ENCODE measurements around the gene PTPRB.
"Not testable (repeated sequence)": the region's sequence is repeated elsewhere in the genome, so short reads cannot be mapped to it uniquely, and the experiment has no call there.

PTPRB gene

GRCh38 chr12:70550180-70550577 lies 87.0 kb downstream of the PTPRB start:
- no peak for DNase-seq (ENCODE audit: insufficient read length, low spot score)
- no peak for FAIRE-seq

- no peak for DNase-seq (ENCODE audit: insufficient read length, low spot score)
- FAIRE-seq: no peak
Measured at GRCh38 chr12:70549340-70550179, 87.7 kb downstream of the PTPRB start.

- DNase-seq (ENCODE audit: insufficient read length, low spot score) (peak; percentile 66), FAIRE-seq (peak; percentile 96)
Measured at GRCh38 chr12:70543444-70543843, 93.8 kb downstream of the PTPRB start.

GRCh38 chr12:70540996-70541395 lies 96.2 kb downstream of the PTPRB start:
- FAIRE-seq (no peak), DNase-seq (ENCODE audit: insufficient read length, low spot score) (no peak)

GRCh38 chr12:70536650-70537049 lies 100.6 kb downstream of the PTPRB start:
- DNase-seq (ENCODE audit: insufficient read length, low spot score) (no peak), FAIRE-seq (no peak)

GRCh38 chr12:70535896-70536374 lies 101.3 kb downstream of the PTPRB start:
- FAIRE-seq: no peak

GRCh38 chr12:70534466-70534865 lies 102.8 kb downstream of the PTPRB start:
- DNase-seq (ENCODE audit: insufficient read length, low spot score): no peak
- no peak for FAIRE-seq

More at GRCh38 chr12:70535896-70536374, 101.3 kb downstream of the PTPRB start:
- DNase-seq (ENCODE audit: insufficient read length, low spot score): no peak

GRCh38 chr12:70529647-70530046 lies 107.6 kb downstream of the PTPRB start:
- DNase-seq (ENCODE audit: insufficient read length, low spot score) (no peak), FAIRE-seq (no peak)

- DNase-seq (ENCODE audit: insufficient read length, low spot score): no peak
- FAIRE-seq: peak; percentile 38
Measured at GRCh38 chr12:70520847-70521246, 116.4 kb downstream of the PTPRB start.

GRCh38 chr12:70513426-70513825 lies 123.8 kb downstream of the PTPRB start:
- FAIRE-seq (no peak), DNase-seq (ENCODE audit: insufficient read length, low spot score) (no peak)

GRCh38 chr12:70508178-70508577 lies 129.1 kb downstream of the PTPRB start:
- DNase-seq (ENCODE audit: insufficient read length, low spot score) (no peak), FAIRE-seq (no peak)

- no peak for FAIRE-seq
- DNase-seq (ENCODE audit: insufficient read length, low spot score): no peak
Measured at GRCh38 chr12:70507442-70507841, 129.8 kb downstream of the PTPRB start.

- no peak for FAIRE-seq
- DNase-seq (ENCODE audit: insufficient read length, low spot score): no peak
Measured at GRCh38 chr12:70497508-70497907, 139.7 kb downstream of the PTPRB start.

GRCh38 chr12:70492904-70493303 lies 144.3 kb downstream of the PTPRB start:
- FAIRE-seq; DNase-seq (ENCODE audit: insufficient read length, low spot score): not testable (repeated sequence)

- FAIRE-seq; DNase-seq (ENCODE audit: insufficient read length, low spot score): not testable (repeated sequence)
Measured at GRCh38 chr12:70490928-70491327, 146.3 kb downstream of the PTPRB start.

- no peak for FAIRE-seq
- no peak for DNase-seq (ENCODE audit: insufficient read length, low spot score)
Measured at GRCh38 chr12:70487440-70487839, 149.8 kb downstream of the PTPRB start.

- no peak for DNase-seq (ENCODE audit: insufficient read length, low spot score)
Measured at GRCh38 chr12:70486588-70486987, 150.6 kb downstream of the PTPRB start.

GRCh38 chr12:70485704-70486103 lies 151.5 kb downstream of the PTPRB start:
- FAIRE-seq: no peak
- no peak for DNase-seq (ENCODE audit: insufficient read length, low spot score)

More at GRCh38 chr12:70486588-70486987, 150.6 kb downstream of the PTPRB start:
- no peak for FAIRE-seq

- DNase-seq (ENCODE audit: insufficient read length, low spot score): no peak
- FAIRE-seq: no peak
Measured at GRCh38 chr12:70484464-70484863, 152.8 kb downstream of the PTPRB start.

GRCh38 chr12:70482764-70483163 lies 154.5 kb downstream of the PTPRB start:
- FAIRE-seq: no peak
- DNase-seq (ENCODE audit: insufficient read length, low spot score): no peak

- FAIRE-seq: no peak
Measured at GRCh38 chr12:70469221-70469820, 167.9 kb downstream of the PTPRB start.

GRCh38 chr12:70468741-70469140 lies 168.5 kb downstream of the PTPRB start:
- FAIRE-seq (no peak), DNase-seq (ENCODE audit: insufficient read length, low spot score) (no peak)

More at GRCh38 chr12:70469221-70469820, 167.9 kb downstream of the PTPRB start:
- DNase-seq (ENCODE audit: insufficient read length, low spot score): no peak

All from HTR-8/SVneo (cell line).